ENCODE results near the gene ABCA1. TPM values are rescaled to one million over a fixed set of nuclear protein-coding genes. Genes with fewer than 3 reads are reported as not detected.
"Not testable (repeated sequence)": the region's sequence is repeated elsewhere in the genome, so short reads cannot be mapped to it uniquely, and the experiment has no call there.

Gene ABCA1
- total RNA-seq, 1 donor from 2014 or later, result 65.8 TPM

DNA sequence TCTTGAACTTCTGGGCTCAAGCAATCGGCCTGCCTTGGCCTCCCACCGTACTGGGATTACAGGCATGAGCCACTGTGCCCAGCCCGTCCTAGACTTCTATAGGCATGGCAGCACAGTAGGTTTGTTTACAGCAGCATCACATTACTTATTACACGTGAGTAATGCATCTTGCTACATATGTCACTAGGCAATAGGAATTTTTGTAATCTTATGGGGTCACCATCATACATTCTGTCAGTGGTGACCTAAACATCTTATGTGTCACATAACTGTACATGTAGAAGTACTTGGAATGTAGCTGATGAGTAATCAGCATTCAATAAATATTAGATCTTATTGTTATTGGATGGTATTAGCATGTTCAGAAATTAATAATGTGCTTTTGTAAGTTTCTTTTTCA is 22.9 kb upstream of the ABCA1 start:
- no peak for DNase-seq (ENCODE audit: low spot score)
- intact Hi-C loops (cut with DNase I), result no loop called here
- no peak for ATAC-seq

DNA sequence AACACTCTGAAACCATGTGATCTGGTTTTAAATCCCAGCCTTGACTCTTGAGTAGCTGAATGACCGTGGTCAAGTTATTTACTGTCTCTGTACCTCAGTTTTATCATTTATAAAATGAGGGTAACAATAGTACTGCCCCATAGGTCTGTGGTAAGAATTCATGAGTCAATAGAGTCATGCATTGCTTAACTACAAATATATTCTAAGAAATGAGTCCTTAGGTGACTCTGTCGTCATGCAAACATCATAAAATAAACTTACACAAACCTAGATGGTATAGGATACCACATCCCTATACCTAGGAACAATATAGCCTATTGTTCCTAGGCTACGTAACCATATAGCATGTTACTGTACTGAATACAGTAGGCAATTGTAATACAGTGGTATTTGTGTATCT is 20.3 kb upstream of the ABCA1 start:
- intact Hi-C loops (cut with DNase I), result no loop called here
- DNase-seq (ENCODE audit: low spot score), result no peak
- no peak for ATAC-seq

DNA sequence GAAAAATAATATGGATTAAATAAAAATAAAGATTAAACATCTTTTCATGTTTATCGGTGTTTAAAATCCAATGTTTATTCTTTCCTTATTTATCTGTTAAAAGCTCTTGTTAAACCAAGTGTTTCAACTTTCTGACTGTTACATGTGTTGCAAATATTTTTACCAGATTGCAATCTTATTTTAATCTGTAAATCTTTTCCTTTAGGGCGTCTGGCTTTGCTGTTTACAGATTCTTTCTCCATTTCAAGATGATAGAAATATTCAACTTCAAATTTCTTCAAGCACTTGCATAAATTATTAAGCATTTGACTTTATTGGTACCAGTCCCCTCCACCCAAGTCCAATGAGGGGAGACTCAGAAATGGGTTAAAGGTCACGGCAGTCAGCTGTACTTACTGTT is 16.9 kb upstream of the ABCA1 start:
- intact Hi-C loops (cut with DNase I), result no loop called here
- no peak for ATAC-seq
- DNase-seq (ENCODE audit: low spot score), result no peak

DNA sequence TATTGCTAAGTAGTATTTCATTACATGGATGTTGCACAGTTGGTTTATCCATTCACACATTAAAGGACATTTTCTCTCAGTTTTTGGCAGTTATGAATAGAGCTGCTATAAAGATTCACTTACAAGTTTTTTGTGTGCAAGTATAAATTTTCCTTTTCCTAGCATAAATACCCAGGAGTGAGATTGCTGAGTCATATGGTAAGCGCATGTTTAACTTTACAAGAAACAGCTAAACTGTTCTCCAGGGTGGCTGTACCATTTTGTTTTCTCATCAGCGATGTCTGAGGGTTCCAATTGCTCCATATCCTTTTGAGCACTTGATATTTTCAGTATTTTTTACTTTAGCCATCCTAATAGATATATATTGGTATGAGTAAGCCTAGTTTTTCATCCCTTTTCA is 16.4 kb upstream of the ABCA1 start:
- ATAC-seq, result no peak
- intact Hi-C loops (cut with DNase I), result no loop called here
- DNase-seq (ENCODE audit: low spot score), result no peak

DNA sequence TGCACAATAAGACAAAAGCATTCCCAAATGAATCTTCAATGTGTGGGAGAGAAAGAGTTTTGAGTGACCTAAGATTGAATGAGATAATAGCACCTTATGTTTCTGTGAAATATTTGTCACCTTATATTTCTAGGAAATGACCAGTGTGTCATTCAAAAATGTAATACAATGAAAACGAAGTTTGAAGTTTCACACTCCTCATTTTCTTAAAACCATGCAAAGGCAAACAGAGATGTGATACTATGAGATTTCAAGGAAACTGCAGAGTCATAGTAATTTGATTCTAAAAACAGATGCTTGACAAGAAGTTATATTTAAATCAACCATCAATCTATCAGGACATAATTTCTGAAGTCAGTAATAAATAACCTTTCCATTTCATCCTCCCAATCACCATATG is 13.6 kb upstream of the ABCA1 start:
- DNase-seq (ENCODE audit: low spot score), result no peak
- intact Hi-C loops (cut with DNase I), result no loop called here
- ATAC-seq, result no peak

DNA sequence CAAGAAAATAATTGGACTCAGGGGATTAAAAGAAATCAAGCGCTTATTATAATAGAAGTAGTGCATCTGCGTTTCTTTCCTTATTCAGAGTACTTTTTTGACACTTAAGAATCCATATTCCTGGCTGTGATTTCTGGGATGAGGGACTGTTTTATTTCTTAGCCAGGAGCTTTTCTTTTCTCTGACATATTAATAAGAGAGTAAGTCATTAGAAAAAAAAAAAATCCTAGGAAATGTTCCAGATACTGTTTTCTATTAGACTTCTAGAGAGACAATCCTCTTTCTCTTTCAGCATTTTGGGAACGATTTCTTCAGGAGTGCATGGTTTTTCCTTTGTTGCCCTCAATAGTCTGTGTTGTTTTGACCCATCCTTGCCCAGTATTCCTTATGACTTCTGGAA is 8.3 kb upstream of the ABCA1 start:
- intact Hi-C loops (cut with DNase I), result no loop called here
- DNase-seq (ENCODE audit: low spot score) (no peak), ATAC-seq (no peak)

DNA sequence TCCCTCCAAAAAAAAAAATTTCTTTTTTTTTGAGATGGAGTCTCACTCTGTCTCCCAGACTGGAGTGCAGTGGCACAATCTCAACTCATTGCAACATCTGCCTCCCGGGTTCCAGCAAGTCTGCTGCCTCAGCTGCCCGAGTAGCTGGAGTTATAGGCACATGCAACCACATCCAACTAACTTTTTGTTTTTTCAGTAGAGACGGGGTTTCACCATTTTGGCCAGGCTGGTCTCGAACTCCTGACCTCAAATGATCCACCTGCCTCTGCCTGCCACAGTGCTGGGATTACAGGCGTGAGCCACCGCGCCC is 7.5 kb upstream of the ABCA1 start:
- DNase-seq (ENCODE audit: low spot score); intact Hi-C loops (cut with DNase I): not testable (repeated sequence)
- ATAC-seq, result peak; percentile 89

DNA sequence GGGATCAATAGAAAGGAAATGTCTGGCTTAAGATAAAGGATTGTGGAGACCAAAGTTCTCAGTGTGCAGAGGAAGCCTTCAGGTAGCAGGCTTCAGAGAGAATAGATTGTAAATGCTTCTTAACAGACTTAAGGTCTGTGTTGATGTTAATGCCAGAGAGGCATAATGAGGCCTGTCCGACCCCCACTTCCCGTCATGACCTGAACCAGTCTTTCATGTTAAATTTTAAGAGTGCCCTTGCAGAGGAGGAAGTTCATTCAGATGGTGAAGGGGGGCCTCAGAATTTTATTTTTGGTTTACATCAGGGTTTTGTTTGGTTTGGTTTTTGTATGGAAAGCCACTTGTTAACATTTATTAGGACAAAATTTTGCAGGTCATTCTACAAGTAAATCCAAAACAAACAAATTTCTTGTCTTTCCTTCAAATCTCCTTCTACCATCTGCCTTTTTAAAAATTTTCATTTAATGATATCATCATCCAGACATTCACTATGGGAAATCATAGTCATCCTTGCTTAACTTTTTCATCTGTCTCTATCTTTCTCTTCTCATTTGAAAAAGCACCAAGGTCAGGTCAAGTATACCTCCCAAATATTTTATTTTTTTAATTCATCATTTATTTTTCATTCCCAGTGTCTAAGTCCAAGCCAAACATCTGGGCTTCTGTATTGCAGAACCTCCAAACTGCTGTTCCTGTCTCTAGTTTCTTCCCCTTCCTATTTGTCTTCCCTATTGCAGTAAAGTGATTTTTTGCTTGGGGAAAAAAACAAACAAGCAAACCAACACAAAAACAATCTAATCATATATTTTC is 6.9 kb upstream of the ABCA1 start:
- ATAC-seq (peak; percentile 70), DNase-seq (ENCODE audit: low spot score) (no peak)
- intact Hi-C loops (cut with DNase I), result no loop called here

DNA sequence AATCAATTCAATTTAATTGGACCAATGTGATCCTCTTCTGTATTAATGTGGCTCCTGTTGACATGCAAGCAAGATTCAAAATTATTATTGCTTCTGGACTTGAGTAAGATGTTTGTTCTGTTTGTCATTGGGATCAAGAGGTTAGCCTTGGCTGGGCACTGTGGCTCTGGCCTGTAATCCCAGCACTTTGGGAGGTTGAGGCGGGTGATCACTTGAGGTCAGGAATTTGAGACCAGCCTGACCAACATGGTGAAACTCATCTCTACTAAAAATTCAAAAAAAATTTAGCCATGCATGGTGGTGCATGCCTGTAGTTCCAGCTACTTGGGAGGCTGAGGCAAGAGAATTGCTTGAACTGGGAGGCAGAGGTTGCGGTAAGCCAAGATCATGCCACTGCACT is 5.1 kb upstream of the ABCA1 start:
- DNase-seq (ENCODE audit: low spot score); ATAC-seq; intact Hi-C loops (cut with DNase I): not testable (repeated sequence)

DNA sequence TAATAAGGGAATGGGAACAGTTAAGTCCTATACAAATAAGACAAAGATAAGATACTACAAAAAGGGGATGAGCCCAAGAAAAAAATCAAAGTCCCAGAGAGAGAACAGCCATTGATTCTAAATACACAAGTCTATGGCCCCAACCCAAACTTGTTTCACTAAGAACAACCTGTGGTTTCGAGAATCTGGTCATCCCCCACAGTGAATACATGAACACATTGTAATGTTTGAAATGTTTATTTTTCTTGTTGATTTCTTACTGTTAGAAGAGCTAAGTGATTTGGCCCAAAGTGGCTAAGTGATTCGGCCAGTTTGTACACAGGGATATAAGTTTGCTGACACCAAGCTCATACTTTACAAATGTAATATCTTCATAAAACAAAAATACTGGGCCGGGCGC is 3.3 kb upstream of the ABCA1 start:
- intact Hi-C loops (cut with DNase I), result no loop called here
- DNase-seq (ENCODE audit: low spot score) (no peak), ATAC-seq (no peak)

DNA sequence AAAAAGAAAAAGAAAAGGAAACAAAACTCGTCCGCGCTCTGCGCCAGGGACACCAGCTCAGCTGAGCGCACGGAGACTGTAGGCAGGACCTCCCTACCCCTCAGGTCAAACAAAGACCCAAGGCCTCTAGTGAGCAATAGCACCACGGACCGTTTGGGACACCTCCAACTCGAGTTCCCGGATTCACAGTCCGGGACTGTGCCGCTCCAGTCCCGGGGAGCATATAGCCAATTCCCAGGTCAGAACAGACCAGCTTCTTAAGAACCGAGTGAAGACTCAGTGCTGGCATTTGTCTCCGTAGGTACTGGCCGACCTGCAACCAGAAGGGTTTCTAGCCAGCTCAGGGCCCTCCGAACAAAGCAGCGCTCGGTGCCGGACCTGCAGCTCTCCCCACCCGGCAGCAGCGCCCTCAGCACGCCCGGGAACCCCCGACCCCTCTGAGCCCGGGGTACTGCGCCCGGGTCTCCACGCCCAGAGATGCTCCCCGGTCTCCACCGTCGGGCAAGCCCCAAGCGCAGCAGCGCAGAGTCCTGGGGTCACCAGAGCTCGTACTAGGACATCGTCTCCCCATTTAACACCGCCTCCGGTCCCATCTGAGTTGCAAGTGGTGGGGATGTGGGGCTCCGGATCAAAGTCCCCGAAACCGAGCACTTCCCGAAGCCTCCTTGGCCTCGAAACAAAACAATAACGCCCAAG is 591 bp downstream of the ABCA1 start:
- ATAC-seq (peak; percentile 61), DNase-seq (ENCODE audit: low spot score) (peak; percentile 72)
- intact Hi-C loops (cut with DNase I), result loop anchor here (5.0 kb wide), 1 partner anchor 40 kb away; no protein-coding TSS in a partner anchor

DNA sequence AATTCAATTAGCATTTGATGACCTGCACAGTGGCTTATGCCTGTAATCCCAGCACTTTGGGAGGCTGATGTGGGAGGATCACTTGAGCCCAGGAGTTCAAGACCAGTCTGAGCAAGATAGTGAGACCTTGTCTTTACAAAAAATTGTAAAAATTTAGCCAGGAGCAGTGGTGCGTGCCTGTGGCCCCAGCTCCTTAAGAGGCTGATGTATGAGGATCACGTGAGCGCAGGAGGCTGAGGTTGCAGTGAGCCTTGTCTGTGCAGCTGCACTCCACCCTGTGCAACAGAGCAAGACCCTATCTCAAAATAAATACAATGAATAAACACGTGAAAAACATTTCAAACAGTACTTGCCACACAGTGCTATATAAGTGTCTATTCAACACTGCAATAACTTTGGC is 4.2 kb downstream of the ABCA1 start:
- intact Hi-C loops (cut with DNase I), result loop anchor here (5.0 kb wide), 1 partner anchor 61 kb away; no protein-coding TSS in a partner anchor
- DNase-seq (ENCODE audit: low spot score) (no peak), ATAC-seq (no peak)

DNA sequence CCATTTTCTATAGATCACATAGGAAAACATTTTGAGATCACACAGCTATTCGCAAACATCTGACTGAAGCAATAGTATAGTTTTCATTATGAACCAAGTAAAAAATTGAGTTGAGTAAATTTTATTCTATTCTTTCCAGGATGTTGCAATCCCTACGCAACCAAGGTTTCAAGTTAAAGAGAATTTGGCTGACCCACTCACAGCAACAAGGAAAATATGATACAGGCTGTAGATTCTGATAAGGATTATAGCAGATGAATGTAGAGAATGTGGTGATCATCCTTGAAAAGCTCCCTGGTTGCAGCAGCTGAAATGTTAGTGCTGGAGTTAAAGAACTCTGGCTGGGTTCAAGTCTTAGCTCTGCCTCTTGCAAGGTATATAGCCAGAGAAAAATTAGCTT is 4.7 kb downstream of the ABCA1 start:
- DNase-seq (ENCODE audit: low spot score) (no peak), ATAC-seq (no peak)
- intact Hi-C loops (cut with DNase I), result loop anchor here (5.0 kb wide), 1 partner anchor 61 kb away; no protein-coding TSS in a partner anchor

DNA sequence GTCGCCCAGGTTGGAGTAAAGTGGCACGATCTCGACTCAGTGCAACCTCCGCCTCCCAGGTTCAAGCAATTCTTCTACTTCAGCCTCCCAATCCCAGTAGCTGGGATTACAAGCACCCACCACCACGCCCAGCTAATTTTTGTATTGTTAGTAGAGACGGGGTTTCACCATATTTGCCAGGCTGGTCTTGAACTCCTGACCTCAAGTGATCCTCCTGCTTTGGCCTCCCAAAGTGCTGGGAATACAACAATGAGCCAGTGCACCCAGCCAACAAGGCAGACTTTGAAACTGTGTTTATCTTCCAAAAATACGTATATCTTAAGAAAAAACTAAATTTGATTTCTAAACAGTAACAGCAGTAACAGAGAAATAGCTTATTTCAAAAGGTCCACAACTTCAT is 5.2 kb downstream of the ABCA1 start:
- intact Hi-C loops (cut with DNase I), result loop anchor here (5.0 kb wide), 1 partner anchor 60 kb away; no protein-coding TSS in a partner anchor
- DNase-seq (ENCODE audit: low spot score); ATAC-seq: not testable (repeated sequence)

DNA sequence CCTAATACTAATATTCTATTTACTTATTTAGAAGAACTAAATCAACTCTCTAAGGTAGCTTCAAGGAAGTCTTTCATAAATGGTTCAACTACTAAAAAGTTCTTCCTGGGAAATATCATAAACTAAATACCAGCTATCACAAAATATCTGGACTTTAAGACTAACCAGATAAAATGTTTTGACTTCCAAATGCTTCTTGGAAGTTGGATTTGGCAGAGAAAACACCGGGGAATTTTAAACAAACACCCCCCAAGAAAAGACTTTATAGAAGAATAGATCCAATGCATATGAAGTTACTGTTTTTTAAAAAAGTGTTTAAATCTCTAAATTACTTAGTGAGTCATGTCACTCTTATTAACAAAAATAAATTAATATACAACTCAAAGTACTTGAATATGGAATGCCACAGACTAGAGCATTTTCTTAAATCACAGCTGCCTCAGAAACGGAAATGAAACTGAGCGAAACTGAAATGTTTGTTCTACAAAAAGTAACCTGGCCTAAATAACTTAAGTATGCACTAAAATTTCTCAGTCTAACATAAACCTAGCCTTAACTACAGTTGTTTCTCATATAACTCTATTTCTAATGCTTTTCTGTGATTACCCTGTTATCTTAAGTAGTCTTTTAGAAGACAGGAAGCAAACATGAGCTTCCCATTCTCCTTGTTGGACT is 6.8 kb downstream of the ABCA1 start:
- intact Hi-C loops (cut with DNase I), result loop anchor here (5.0 kb wide), 1 partner anchor 59 kb away; no protein-coding TSS in a partner anchor
- no peak for DNase-seq (ENCODE audit: low spot score)
- no peak for ATAC-seq

DNA sequence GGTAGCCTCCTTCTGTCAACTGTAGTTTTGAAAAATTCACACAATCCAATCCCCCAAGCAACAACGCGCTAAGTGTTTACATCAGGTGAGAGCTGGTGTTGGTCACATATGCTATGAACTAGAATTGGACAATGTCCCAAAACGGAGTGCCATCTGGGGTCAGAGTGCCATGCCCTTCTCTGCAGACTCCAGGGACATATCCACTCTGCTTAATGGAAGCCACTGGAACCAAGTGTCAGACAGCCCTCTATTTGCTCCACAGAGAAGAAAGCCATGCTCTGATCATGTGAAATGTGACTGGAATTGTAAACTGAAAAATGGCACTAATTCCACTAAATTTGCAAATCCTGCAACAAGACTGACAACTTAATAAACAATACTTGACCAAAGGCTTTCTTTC is 12.2 kb downstream of the ABCA1 start:
- ATAC-seq, result no peak
- intact Hi-C loops (cut with DNase I), result no loop called here

DNA sequence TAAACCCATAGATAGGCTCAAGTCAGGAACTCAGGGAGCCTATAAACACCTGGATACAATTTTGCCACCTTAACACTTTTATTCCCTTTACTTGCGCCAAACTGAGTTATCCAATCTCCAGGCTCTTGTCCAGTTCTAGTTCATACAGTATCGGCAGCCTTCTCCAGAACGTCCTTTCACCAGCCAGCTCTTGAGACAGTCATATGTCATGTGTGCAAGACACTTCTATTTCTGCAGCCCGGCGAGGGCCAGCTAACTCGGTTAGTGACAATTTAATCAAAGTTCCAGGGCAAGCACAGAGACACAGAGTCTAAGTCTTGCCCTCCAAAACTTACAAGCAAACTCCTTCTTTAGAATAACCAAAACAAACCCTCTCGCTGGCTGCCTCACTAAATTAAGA is 12.9 kb downstream of the ABCA1 start:
- no peak for ATAC-seq
- intact Hi-C loops (cut with DNase I), result no loop called here
- no peak for DNase-seq (ENCODE audit: low spot score)

More for the DNA sequence above, 12.2 kb downstream of the ABCA1 start:
- DNase-seq (ENCODE audit: low spot score), result no peak

DNA sequence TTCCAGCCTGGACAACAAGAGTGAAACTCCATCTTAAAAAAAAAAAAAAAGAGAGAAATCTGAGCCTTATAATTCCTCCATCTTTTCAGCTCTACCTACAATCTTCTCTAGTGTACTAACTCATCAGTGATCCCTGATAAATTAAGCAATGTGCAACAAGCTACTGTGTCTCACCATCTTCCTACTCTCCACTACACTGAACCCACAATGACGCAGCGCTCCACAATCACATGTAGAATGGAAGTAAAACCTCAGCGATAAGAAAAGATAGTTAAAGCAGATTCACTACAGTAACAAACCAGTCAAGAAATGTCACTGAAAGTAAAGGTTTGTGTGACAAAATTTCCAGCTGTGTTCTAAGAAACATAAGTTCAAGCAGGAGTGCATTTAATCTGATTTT is 13.5 kb downstream of the ABCA1 start:
- no peak for ATAC-seq
- no peak for DNase-seq (ENCODE audit: low spot score)
- intact Hi-C loops (cut with DNase I), result no loop called here

DNA sequence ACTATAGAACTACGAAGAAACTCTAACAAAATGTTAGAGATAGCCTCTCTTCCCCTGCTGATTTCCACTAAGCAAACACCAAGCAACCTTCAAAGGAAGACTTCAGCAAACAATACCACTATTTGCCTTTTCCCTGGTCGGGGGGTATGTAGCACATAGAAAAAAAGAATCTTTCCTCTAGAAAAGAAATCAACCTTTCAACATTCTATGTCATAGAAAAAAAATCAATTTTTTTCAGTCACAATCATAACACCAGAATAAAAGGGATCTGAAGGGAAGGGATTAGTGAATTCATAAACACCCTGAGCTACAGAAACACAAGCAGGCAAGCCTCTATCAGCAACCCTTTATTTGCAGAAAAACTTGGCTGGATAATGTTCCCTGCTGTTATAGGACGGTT is 15.3 kb downstream of the ABCA1 start:
- ATAC-seq, result no peak
- DNase-seq (ENCODE audit: low spot score), result no peak
- intact Hi-C loops (cut with DNase I), result no loop called here

DNA sequence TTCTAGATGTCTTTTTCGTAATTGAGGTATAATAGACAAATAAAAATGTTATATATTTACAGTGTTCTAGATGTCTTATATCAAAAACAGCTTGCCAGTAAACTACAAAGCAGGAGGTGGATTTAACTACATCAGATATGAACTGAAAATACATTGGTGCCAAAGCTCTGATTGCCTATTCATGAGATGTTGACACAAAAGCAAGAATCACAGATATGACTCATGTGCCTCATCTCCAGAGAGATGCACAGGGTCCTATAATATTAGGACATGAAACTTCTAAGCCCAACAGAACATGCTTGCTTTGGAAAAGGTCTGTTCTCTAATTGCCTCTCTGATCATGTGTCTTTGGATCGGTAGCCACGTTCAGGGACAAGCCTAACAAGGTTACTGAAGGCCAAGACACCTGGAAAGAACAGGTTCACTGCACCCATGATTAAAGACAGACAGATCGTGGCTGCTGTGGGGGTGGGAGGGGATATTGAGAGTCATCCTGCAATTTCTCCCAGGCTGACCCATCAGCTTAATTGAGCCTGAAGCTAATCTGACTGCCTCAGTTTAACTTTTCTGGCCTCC is 16.8 kb downstream of the ABCA1 start:
- no peak for DNase-seq (ENCODE audit: low spot score)
- intact Hi-C loops (cut with DNase I), result no loop called here
- ATAC-seq, result no peak

All from sciatic nerve (tissue), 2 donors.